ENCODE measurements around the gene ODF2L. TPM values are rescaled to one million over a fixed set of nuclear protein-coding genes. Genes with fewer than 3 reads are reported as not detected.

The ODF2L gene
- total RNA-seq, 1 experiment from 2014 or later: 33.6 TPM

DNA sequence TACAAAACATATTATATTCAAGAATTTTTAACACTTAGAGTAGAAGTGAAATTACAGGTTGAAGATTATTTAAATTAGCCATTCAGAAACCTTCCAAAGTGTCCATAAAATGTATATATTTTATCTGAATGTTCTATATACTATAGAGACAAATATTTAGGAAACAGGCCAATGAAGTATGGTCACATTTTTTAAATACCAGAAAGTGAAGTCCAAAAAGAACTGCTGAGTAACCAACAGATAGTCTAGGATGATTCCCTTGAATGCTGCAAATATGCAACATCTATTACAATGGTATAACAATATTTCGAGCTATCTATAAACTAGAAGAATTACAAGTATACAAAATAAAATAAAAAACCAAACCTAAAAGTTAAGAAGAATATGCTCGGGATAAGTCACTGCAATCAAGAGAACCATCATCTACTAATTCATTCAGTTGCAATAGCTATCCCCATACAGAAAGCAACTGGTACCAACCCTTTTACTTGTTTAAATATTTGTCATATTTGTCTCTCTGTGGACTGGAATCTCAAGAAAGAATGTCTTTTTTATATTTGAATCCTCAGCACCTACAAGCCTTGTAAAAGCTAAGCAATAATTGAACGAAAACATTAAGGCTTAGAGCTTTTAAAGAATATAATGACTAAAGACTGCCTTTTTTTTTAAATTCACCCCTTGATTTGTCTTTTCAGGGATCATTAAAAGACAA lies 8.1 kb downstream of the ODF2L start:
- H3F3A ChIP-seq (ENCODE audit: insufficient read depth, low read depth): no peaks in the 10 kb centered on the region
- 0 out of 2 replicates have a peak, but pooled peaks cover 14% of the 10 kb centered on the region for H3K36me3 ChIP-seq (ENCODE audit: low read depth)
- DNase-seq: no peak
- POLR2A ChIA-PET (ENCODE audit: unreplicated experiment): interaction anchor here (0.7 kb wide), 1 partner anchor 16 kb away, joined by 13 read pairs; no protein-coding TSS in a partner anchor
- 0 out of 2 replicates have a peak, but pooled peaks cover 15% of the 10 kb centered on the region for H3K4me1 ChIP-seq (replicated peaks; ENCODE audit: insufficient read depth)
- CTCF ChIA-PET: interaction anchor here (0.6 kb wide), 1 partner anchor 23 kb away, joined by 3 read pairs; no protein-coding TSS in a partner anchor
- H3K4me2 ChIP-seq: no peak overlapping the region
- H3K79me2 ChIP-seq (ENCODE audit: low read depth): peaks cover 56% of the 10 kb centered on the region
- no peaks in the 10 kb centered on the region for H3K27me3 ChIP-seq (ENCODE audit: insufficient read depth, low read depth)
- H3K9me2 ChIP-seq (ENCODE audit: insufficient read depth): no peaks in the 10 kb centered on the region
- H4K20me1 ChIP-seq (ENCODE audit: insufficient read depth): no peaks in the 10 kb centered on the region
- no peak overlapping the region for H3K4me3 ChIP-seq
- intact Hi-C loops (cut with micrococcal nuclease; ENCODE audit: unreplicated experiment): loop anchor here (10.0 kb wide), 1 partner anchor 317 kb away; the partner anchor contains the start of gene SH3GLB1
- no peaks in the 10 kb centered on the region for H3K9me3 ChIP-seq (ENCODE audit: insufficient read depth, low read depth)
- no peak overlapping the region for H3K27ac ChIP-seq
- TF ChIP-seq EZH2 (IDR thresholded peaks at IDR 0.05; ENCODE audit: low read depth): no peak
- TF ChIP-seq, protein P1, sequence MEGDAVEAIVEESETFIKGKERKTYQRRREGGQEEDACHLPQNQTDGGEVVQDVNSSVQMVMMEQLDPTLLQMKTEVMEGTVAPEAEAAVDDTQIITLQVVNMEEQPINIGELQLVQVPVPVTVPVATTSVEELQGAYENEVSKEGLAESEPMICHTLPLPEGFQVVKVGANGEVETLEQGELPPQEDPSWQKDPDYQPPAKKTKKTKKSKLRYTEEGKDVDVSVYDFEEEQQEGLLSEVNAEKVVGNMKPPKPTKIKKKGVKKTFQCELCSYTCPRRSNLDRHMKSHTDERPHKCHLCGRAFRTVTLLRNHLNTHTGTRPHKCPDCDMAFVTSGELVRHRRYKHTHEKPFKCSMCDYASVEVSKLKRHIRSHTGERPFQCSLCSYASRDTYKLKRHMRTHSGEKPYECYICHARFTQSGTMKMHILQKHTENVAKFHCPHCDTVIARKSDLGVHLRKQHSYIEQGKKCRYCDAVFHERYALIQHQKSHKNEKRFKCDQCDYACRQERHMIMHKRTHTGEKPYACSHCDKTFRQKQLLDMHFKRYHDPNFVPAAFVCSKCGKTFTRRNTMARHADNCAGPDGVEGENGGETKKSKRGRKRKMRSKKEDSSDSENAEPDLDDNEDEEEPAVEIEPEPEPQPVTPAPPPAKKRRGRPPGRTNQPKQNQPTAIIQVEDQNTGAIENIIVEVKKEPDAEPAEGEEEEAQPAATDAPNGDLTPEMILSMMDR (conservative IDR thresholded peaks at IDR 0.05): no peak
- no TSS peak for BruUV-seq (replicated peaks)
- no peak overlapping the region for H2AFZ ChIP-seq

GRCh38 chr1:86382878-86383277 lies 13.2 kb downstream of the ODF2L start:
- TF ChIP-seq, protein P1 (conservative IDR thresholded peaks at IDR 0.05): no peak
- no peak for TF ChIP-seq EZH2 (IDR thresholded peaks at IDR 0.05; ENCODE audit: low read depth)
- POLR2A ChIA-PET (ENCODE audit: unreplicated experiment): no interaction called here
- no peaks in the 10 kb centered on the region for H4K20me1 ChIP-seq (ENCODE audit: insufficient read depth)
- no peak overlapping the region for H3K27ac ChIP-seq
- no peaks in the 10 kb centered on the region for H3K9me2 ChIP-seq (ENCODE audit: insufficient read depth)
- CTCF ChIA-PET: interaction anchor here (0.6 kb wide), 1 partner anchor 582 kb away, joined by 3 read pairs; no protein-coding TSS in a partner anchor
- H3K4me2 ChIP-seq: no peak overlapping the region
- no TSS peak for BruUV-seq (replicated peaks)
- no peaks in the 10 kb centered on the region for H3F3A ChIP-seq (ENCODE audit: insufficient read depth, low read depth)
- H3K27me3 ChIP-seq (ENCODE audit: insufficient read depth, low read depth): no peaks in the 10 kb centered on the region
- peaks cover 8% of the 10 kb centered on the region for H3K79me2 ChIP-seq (ENCODE audit: low read depth)
- H3K36me3 ChIP-seq (ENCODE audit: low read depth): peaks cover 24% of the 10 kb centered on the region; the same call in 1 of the 2 replicates
- H3K9me3 ChIP-seq (ENCODE audit: insufficient read depth, low read depth): no peaks in the 10 kb centered on the region
- intact Hi-C loops (cut with micrococcal nuclease; ENCODE audit: unreplicated experiment): loop anchor here (5.0 to 10.0 kb wide), 2 partner anchors 322 to 359 kb away; partner anchors contain the start of gene SH3GLB1
- DNase-seq: no peak
- no peak overlapping the region for H2AFZ ChIP-seq
- H3K4me1 ChIP-seq (replicated peaks; ENCODE audit: insufficient read depth): 0 out of 2 replicates have a peak, but pooled peaks cover under 1% of the 10 kb centered on the region
- no peak overlapping the region for H3K4me3 ChIP-seq

DNA sequence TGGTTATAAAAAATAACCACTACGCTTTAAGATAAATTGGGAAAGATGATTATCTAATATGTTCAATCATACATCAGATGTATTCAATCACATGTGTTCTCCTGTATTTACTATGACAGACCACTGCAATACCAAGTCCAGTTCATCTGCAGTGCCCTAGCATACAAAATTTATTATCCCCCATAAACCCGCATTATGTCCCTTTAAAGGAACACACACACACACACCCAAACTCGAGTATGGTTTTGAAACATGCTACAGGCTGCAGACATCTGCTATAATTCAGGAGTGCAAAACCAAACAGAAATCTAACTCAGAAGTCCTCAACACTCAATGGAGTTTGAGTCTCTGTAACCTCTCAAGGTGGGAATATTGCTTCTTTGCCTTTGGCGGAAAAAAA lies 14.9 kb downstream of the ODF2L start:
- CTCF ChIA-PET: no interaction called here
- H3K4me2 ChIP-seq: no peak overlapping the region

More for the DNA sequence above, 14.9 kb downstream of the ODF2L start:
- Histone ChIP-seq H3K9me2 (ENCODE audit: insufficient read depth) (no peaks in the 10 kb centered on the region), H4K20me1 (ENCODE audit: insufficient read depth) (no peaks in the 10 kb centered on the region), H3K27me3 (ENCODE audit: insufficient read depth, low read depth) (no peaks in the 10 kb centered on the region), H3K36me3 (ENCODE audit: low read depth) (peaks cover 27% of the 10 kb centered on the region; the same call in 1 of the 2 replicates), H3K4me1 (replicated peaks; ENCODE audit: insufficient read depth) (no peaks in the 10 kb centered on the region), H3F3A (ENCODE audit: insufficient read depth, low read depth) (no peaks in the 10 kb centered on the region), H3K4me3 (no peak overlapping the region), H2AFZ (no peak overlapping the region), H3K9me3 (ENCODE audit: insufficient read depth, low read depth) (peaks cover 5% of the 10 kb centered on the region; the same call in 1 of the 2 replicates), H3K27ac (no peak overlapping the region), H3K79me2 (ENCODE audit: low read depth) (no peaks in the 10 kb centered on the region)
- POLR2A ChIA-PET (ENCODE audit: unreplicated experiment): no interaction called here
- no peak for DNase-seq
- intact Hi-C loops (cut with micrococcal nuclease; ENCODE audit: unreplicated experiment): loop anchor here (2.0 to 10.0 kb wide), 3 partner anchors 38 to 361 kb away; partner anchors contain the start of gene SH3GLB1
- BruUV-seq (replicated peaks): no TSS peak
- TF ChIP-seq EZH2 (IDR thresholded peaks at IDR 0.05; ENCODE audit: low read depth): no peak

Measured in PC-9 (cell line).